NB4 (cell line): ENCODE data around the gene SOX1.

ENCODE experiments used
- DNase-seq: peaks from one replicate; pipeline ENCODE4 v3.0.0; 2010; ENCODE audit warnings: low read depth
- H3K4me3 ChIP-seq: one replicate; pipeline ENCODE4 v1.5.1; 2011; ENCODE audit warnings: mild to moderate bottlenecking, low read depth, low read length, moderate library complexity
- CTCF ChIP-seq: IDR thresholded peaks from one replicate; pipeline ENCODE4 v1.5.1; 2012; ENCODE audit warnings: low read depth, low read length
- MAX ChIP-seq: IDR thresholded peaks from 2 replicates; pipeline ENCODE4 v1.6.1; 2011; ENCODE audit warnings: low read depth, low read length
- MYC ChIP-seq: IDR thresholded peaks from 2 replicates; pipeline ENCODE4 v1.6.1; 2011; ENCODE audit warnings: low read depth, low read length
- POLR2A ChIP-seq: IDR thresholded peaks from 2 replicates; pipeline ENCODE4 v1.6.1; 2011; ENCODE audit warnings: mild to moderate bottlenecking; ENCODE audit not compliant: insufficient read length; ENCODE audit errors: extremely low read depth

The SOX1 gene

GRCh38 chr13:112054616-112055015 is 12.3 kb upstream of the SOX1 start:
- TF ChIP-seq MAX: no peak
- DNase-seq: no peak
- no peak overlapping the region for H3K4me3 ChIP-seq

GRCh38 chr13:112055036-112055914 is 11.7 kb upstream of the SOX1 start:
- H3K4me3 ChIP-seq: no peak overlapping the region
- DNase-seq: no peak
- no peak for TF ChIP-seq POLR2A
- TF ChIP-seq MYC: no peak
- no peak for TF ChIP-seq CTCF
- TF ChIP-seq MAX: no peak

- TF ChIP-seq POLR2A (no peak), CTCF (no peak), MAX (no peak), MYC (no peak)
- DNase-seq: no peak
- H3K4me3 ChIP-seq: no peak overlapping the region
These were observed 11.1 kb upstream of the SOX1 start for GRCh38 chr13:112055915-112056269.

GRCh38 chr13:112056284-112056727 is 10.6 kb upstream of the SOX1 start:
- TF ChIP-seq MYC (no peak), CTCF (no peak), MAX (no peak), POLR2A (no peak)
- H3K4me3 ChIP-seq: no peak overlapping the region
- no peak for DNase-seq

- no peak for DNase-seq
- no peak overlapping the region for H3K4me3 ChIP-seq
- no peak for TF ChIP-seq POLR2A
- TF ChIP-seq MAX: no peak
- TF ChIP-seq MYC: no peak
- TF ChIP-seq CTCF: no peak
These were observed 10.1 kb upstream of the SOX1 start for GRCh38 chr13:112056739-112057438.

- TF ChIP-seq MAX (no peak), POLR2A (no peak), MYC (no peak), CTCF (no peak)
- H3K4me3 ChIP-seq: no peak overlapping the region
- DNase-seq: no peak
These were observed 9.6 kb upstream of the SOX1 start for GRCh38 chr13:112057439-112057735.
